GM19463 (cell line): ENCODE results near the gene SPATA19.

Experiments
- ATAC-seq: cut with Tn5 transposase; IDR thresholded peaks from one replicate; pipeline ENCODE4 v1.9.1; 2021; ENCODE audit warnings: mild to moderate bottlenecking, moderate library complexity; ENCODE audit not compliant: unreplicated experiment

Gene SPATA19

DNA sequence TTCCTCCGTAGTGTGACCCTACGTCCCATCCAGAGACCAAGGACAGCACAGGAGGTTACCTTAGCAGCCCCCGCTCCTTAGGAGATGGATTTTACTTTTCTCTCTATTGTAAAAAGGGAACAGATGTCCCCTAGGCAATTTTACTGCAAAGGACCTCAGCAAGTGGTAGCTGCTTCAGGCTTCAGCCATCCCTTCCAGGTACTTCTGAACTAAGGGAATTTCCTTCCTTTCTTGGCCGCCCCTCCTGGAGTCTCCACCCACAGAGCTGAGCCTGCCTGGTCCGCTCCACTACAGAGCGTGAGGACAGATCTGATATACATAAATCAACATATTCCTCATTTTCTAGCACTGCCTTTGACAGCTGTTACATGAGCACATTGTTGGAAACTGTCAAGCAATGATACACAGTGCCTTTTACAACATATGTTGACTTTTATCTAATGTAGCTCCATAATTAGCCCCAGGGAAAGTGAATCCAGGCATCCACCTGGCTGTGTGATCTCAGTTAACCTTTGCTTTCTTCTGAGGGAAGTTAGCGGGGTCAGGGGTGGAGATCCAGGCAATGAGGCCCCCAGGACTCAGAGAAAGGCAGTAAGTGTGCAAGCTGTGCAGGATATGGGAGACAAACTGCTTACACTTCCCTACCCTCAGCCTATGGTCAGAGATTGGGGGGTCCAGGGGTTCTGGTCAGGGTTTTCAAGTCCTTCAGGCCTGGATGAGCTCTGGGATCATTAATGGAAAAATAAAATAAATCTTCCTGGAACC, 51.9 kb downstream of the SPATA19 start:
- no peak for ATAC-seq

DNA sequence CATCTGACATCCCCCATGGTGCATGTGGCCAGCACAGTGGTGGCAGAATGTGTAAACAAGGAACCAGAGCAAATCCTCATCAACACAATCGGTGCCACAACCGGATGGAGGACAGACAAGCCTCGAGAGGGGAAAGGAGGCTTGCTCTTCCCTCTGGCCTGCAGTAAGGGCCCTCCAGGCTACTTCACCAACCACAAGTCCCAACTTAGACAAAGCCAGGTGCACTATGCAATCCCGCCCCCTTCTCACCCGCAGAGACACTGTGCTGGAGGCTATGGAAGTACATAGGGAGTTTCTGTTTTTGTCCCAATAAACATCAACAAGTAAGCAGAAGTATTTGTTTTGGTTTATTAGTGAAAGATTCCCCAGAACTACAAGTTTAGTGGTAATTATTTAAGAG, 54.3 kb downstream of the SPATA19 start:
- ATAC-seq: no peak
